Trophoblast cell (in vitro differentiated cells and primary cell): ENCODE results near the gene LAYN.
A peak's percentile ranks its signal among the peaks of the same experiment; 100 is the strongest.

ENCODE experiments used
- DNase-seq, 2 donors: peaks; one replicate each; pipeline ENCODE4 v3.0.0-alpha.2; 2016
- H2AFZ ChIP-seq: 2 replicates; pipeline ENCODE4 v1.6.1; 2013; ENCODE audit warnings: low read length, moderate library complexity, mild to moderate bottlenecking; ENCODE audit not compliant: insufficient read depth, poor library complexity
- H2AK5ac ChIP-seq: 2 replicates; pipeline ENCODE4 v1.6.1; 2013; ENCODE audit warnings: mild to moderate bottlenecking, low read length
- H2BK120ac ChIP-seq: 2 replicates; pipeline ENCODE4 v1.6.1; 2013; ENCODE audit warnings: low read length, mild to moderate bottlenecking, moderate library complexity; ENCODE audit not compliant: insufficient read depth, poor library complexity
- H2BK12ac ChIP-seq: 2 replicates; pipeline ENCODE4 v1.6.1; 2013; ENCODE audit warnings: mild to moderate bottlenecking, low read length, moderate library complexity
- H2BK5ac ChIP-seq: 2 replicates; pipeline ENCODE4 v1.6.1; 2013; ENCODE audit warnings: low read length, low read depth, moderate library complexity, mild to moderate bottlenecking; ENCODE audit not compliant: poor library complexity
- H3K14ac ChIP-seq: 2 replicates; pipeline ENCODE4 v1.6.1; 2013; ENCODE audit warnings: mild to moderate bottlenecking, low read length
- H3K18ac ChIP-seq: 2 replicates; pipeline ENCODE4 v1.6.1; 2013; ENCODE audit warnings: mild to moderate bottlenecking, low read length
- H3K23ac ChIP-seq: 2 replicates; pipeline ENCODE4 v1.6.1; 2013; ENCODE audit warnings: low read length
- H3K27ac ChIP-seq: 2 replicates; pipeline ENCODE4 v1.5.1; 2013; ENCODE audit warnings: low read depth, mild to moderate bottlenecking, inconsistent platforms, low read length, moderate library complexity
- H3K27me3 ChIP-seq: 2 replicates; pipeline ENCODE4 v1.6.1; 2013; ENCODE audit warnings: inconsistent platforms, mild to moderate bottlenecking, low read length, moderate library complexity; ENCODE audit not compliant: insufficient read depth
- H3K36me3 ChIP-seq, 2 experiments: 1 replicate in 1 of 2; 2 replicates in 1 of 2; pipeline ENCODE4 v1.6.1; 2013; ENCODE audit warnings: low read length in 2 of 2, mild to moderate bottlenecking in 2 of 2, moderate library complexity in 1 of 2; ENCODE audit not compliant: insufficient read depth in 2 of 2, control insufficient read depth in 1 of 2
- H3K4ac ChIP-seq: 2 replicates; pipeline ENCODE4 v1.6.1; 2013; ENCODE audit warnings: low read depth, mild to moderate bottlenecking, low read length, moderate library complexity
- H3K4me1 ChIP-seq, 2 experiments: 1 replicate in 1 of 2; 2 replicates in 1 of 2; pipeline ENCODE4 v1.6.1; 2013; ENCODE audit warnings: low read length in 2 of 2, mild to moderate bottlenecking in 2 of 2, moderate library complexity in 1 of 2; ENCODE audit not compliant: insufficient read depth in 2 of 2, control insufficient read depth in 1 of 2
- H3K4me2 ChIP-seq: 2 replicates; pipeline ENCODE4 v1.6.1; 2013; ENCODE audit warnings: inconsistent platforms, mild to moderate bottlenecking, low read length, moderate library complexity
- H3K4me3 ChIP-seq: 2 replicates; pipeline ENCODE4 v1.5.1; 2013; ENCODE audit warnings: mild to moderate bottlenecking, low read depth, low read length, inconsistent platforms
- H3K79me1 ChIP-seq: one replicate; pipeline ENCODE4 v1.6.1; 2013; ENCODE audit warnings: low read length
- H3K79me2 ChIP-seq: 2 replicates; pipeline ENCODE4 v1.6.1; 2013; ENCODE audit warnings: low read length, mild to moderate bottlenecking; ENCODE audit not compliant: control insufficient read depth, insufficient read depth, poor library complexity
- H3K9ac ChIP-seq: 2 replicates; pipeline ENCODE4 v1.6.1; 2013; ENCODE audit warnings: mild to moderate bottlenecking, low read length
- H3K9me3 ChIP-seq: 2 replicates; pipeline ENCODE4 v1.6.1; 2013; ENCODE audit warnings: low read depth, mild to moderate bottlenecking, control low read depth, inconsistent platforms, low read length; ENCODE audit not compliant: insufficient read depth
- H4K12ac ChIP-seq: 2 replicates; pipeline ENCODE4 v1.6.1; 2013; ENCODE audit warnings: low read depth, mild to moderate bottlenecking, low read length, moderate library complexity
- H4K8ac ChIP-seq: 2 replicates; pipeline ENCODE4 v1.6.1; 2013; ENCODE audit warnings: low read depth, mild to moderate bottlenecking, low read length, moderate library complexity
- H4K91ac ChIP-seq: one replicate; pipeline ENCODE4 v1.6.1; 2013; ENCODE audit warnings: low read depth, mild to moderate bottlenecking, low read length, moderate library complexity
- WGBS: extraction: QIAGEN DNeasy Blood & Tissue Kit; methylation state at CpG from one replicate; pipeline ENCODE4 v1.1.7; 2013; ENCODE audit warnings: missing lambda C conversion rate; ENCODE audit not compliant: insufficient read length, insufficient coverage; ENCODE audit errors: extremely low coverage; 5-methylcytosine and 5-hydroxymethylcytosine counted together

Gene LAYN

DNA sequence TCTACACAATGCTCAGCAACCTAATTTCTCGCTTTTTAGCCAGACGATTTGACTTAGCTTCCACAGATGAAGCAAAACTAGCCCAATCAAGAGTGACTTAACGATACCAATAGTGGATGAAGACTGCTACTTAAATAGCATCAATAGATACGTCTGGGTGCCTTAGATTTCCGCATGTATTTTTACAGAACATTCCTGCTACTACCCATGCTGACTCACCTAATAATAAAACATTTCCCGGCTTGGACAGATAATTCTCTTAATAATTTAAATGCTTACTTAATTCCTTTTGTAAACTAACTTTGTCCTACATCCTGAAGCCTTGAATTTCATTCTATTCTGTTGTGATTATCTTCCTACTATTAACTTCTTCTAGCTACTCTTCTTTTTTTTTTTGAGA is 5.2 kb upstream of the LAYN start:
- H3K23ac ChIP-seq, result no peak overlapping the region
- H4K12ac ChIP-seq, result no peak overlapping the region
- peaks cover 14% of the 10 kb centered on the region for H3K79me1 ChIP-seq
- no peak overlapping the region for H3K4ac ChIP-seq
- no peak overlapping the region for H3K4me3 ChIP-seq
- H3K4me2 ChIP-seq, result no peak overlapping the region
- H4K8ac ChIP-seq, result no peak overlapping the region
- no peak for DNase-seq
- no peak overlapping the region for H4K91ac ChIP-seq
- H2BK12ac ChIP-seq, result no peak overlapping the region
- no peak overlapping the region for H2BK5ac ChIP-seq
- no peak overlapping the region for H3K9ac ChIP-seq
- H2AK5ac ChIP-seq, result no peak overlapping the region
- peaks cover 16 to 17% of the 10 kb centered on the region in 2 experiments for H3K4me1 ChIP-seq
- no peaks in the 10 kb centered on the region for H3K27me3 ChIP-seq
- H3K18ac ChIP-seq, result no peak overlapping the region
- no peak overlapping the region for H3K14ac ChIP-seq
- H3K27ac ChIP-seq, result no peak overlapping the region
- H2BK120ac ChIP-seq, result no peak overlapping the region
- no peaks in the 10 kb centered on the region for H3K36me3 ChIP-seq
- H3K79me2 ChIP-seq, result no peaks in the 10 kb centered on the region
- WGBS, result no CpG with 5 or more reads among the region's 6 CpGs
- H2AFZ ChIP-seq, result no peak overlapping the region
- no peaks in the 10 kb centered on the region for H3K9me3 ChIP-seq

- no peaks in the 10 kb centered on the region for H3K36me3 ChIP-seq
- no peak overlapping the region for H4K12ac ChIP-seq
- no peaks in the 10 kb centered on the region for H3K9me3 ChIP-seq
- H3K27ac ChIP-seq, result no peak overlapping the region
- H3K23ac ChIP-seq, result no peak overlapping the region
- H3K79me2 ChIP-seq, result peaks cover 8% of the 10 kb centered on the region
- WGBS, result no CpG with 5 or more reads among the region's 3 CpGs
- H3K4me3 ChIP-seq, result no peak overlapping the region
- no peak overlapping the region for H2AK5ac ChIP-seq
- H3K9ac ChIP-seq, result no peak overlapping the region
- H3K79me1 ChIP-seq, result peaks cover 19% of the 10 kb centered on the region
- no peak overlapping the region for H3K18ac ChIP-seq
- no peak overlapping the region for H3K4me2 ChIP-seq
- no peak overlapping the region for H4K91ac ChIP-seq
- no peak overlapping the region for H2BK5ac ChIP-seq
- peaks cover 14% of the 10 kb centered on the region in 2 experiments for H3K4me1 ChIP-seq
- H3K4ac ChIP-seq, result no peak overlapping the region
- no peak overlapping the region for H2AFZ ChIP-seq
- no peak overlapping the region for H3K14ac ChIP-seq
- DNase-seq, result no peak
- H2BK120ac ChIP-seq, result no peak overlapping the region
- no peak overlapping the region for H4K8ac ChIP-seq
- no peaks in the 10 kb centered on the region for H3K27me3 ChIP-seq
- no peak overlapping the region for H2BK12ac ChIP-seq
Measured at GRCh38 chr11:111537336-111537860, 3.1 kb upstream of the LAYN start.

- H3K9me3 ChIP-seq, result no peaks in the 10 kb centered on the region
- H4K8ac ChIP-seq, result no peak overlapping the region
- no CpG with 5 or more reads among the region's 1 CpG for WGBS
Measured at GRCh38 chr11:111538407-111539114, 2.0 kb upstream of the LAYN start.

GRCh38 chr11:111539426-111540113 is 950 bp upstream of the LAYN start:
- H2BK5ac ChIP-seq, result no peak overlapping the region
- no peak overlapping the region for H3K4me3 ChIP-seq
- peak overlapping the region; percentile 69 for H3K18ac ChIP-seq
- H2AK5ac ChIP-seq, result no peak overlapping the region
- peak overlapping the region; percentile 70 for H3K14ac ChIP-seq
- H3K4me1 ChIP-seq, result peaks cover 12 to 14% of the 10 kb centered on the region in 2 experiments
- H3K79me1 ChIP-seq, result peaks cover 18% of the 10 kb centered on the region
- H3K79me2 ChIP-seq, result peaks cover 8% of the 10 kb centered on the region
- H3K27ac ChIP-seq, result no peak overlapping the region
- DNase-seq, result peak in 1 of 2 donors; percentile 54
- H3K23ac ChIP-seq, result no peak overlapping the region
- peak overlapping the region; percentile 38 for H2AFZ ChIP-seq
- no peak overlapping the region for H3K4ac ChIP-seq
- H3K4me2 ChIP-seq, result peak overlapping the region; percentile 63
- peak overlapping the region; percentile 38 for H4K91ac ChIP-seq
- H2BK12ac ChIP-seq, result no peak overlapping the region
- no CpG with 5 or more reads among the region's 9 CpGs for WGBS
- no peak overlapping the region for H4K12ac ChIP-seq
- peak overlapping the region; percentile 2 for H4K8ac ChIP-seq
- H3K9ac ChIP-seq, result no peak overlapping the region
- no peaks in the 10 kb centered on the region for H3K9me3 ChIP-seq
- peaks cover 9 to 13% of the 10 kb centered on the region in 2 experiments for H3K36me3 ChIP-seq
- no peaks in the 10 kb centered on the region for H3K27me3 ChIP-seq
- peak overlapping the region; percentile 57 for H2BK120ac ChIP-seq

More at GRCh38 chr11:111538407-111539114, 2.0 kb upstream of the LAYN start:
- no peak overlapping the region for H3K27ac ChIP-seq
- H3K27me3 ChIP-seq, result no peaks in the 10 kb centered on the region
- no peak overlapping the region for H3K14ac ChIP-seq
- peaks cover 8% of the 10 kb centered on the region for H3K79me2 ChIP-seq
- peaks cover 2 to 3% of the 10 kb centered on the region in 2 experiments for H3K36me3 ChIP-seq
- no peak overlapping the region for H3K4ac ChIP-seq
- no peak overlapping the region for H3K4me3 ChIP-seq
- no peak overlapping the region for H2BK5ac ChIP-seq
- peaks cover 18% of the 10 kb centered on the region for H3K79me1 ChIP-seq
- no peak overlapping the region for H3K23ac ChIP-seq
- H3K4me2 ChIP-seq, result no peak overlapping the region
- H2BK120ac ChIP-seq, result no peak overlapping the region
- H4K91ac ChIP-seq, result no peak overlapping the region
- DNase-seq, result peak; percentile 56 to 92
- H3K9ac ChIP-seq, result no peak overlapping the region
- H2BK12ac ChIP-seq, result no peak overlapping the region
- H3K4me1 ChIP-seq, result peaks cover 12 to 14% of the 10 kb centered on the region in 2 experiments
- H2AK5ac ChIP-seq, result no peak overlapping the region
- H4K12ac ChIP-seq, result no peak overlapping the region
- H2AFZ ChIP-seq, result no peak overlapping the region
- H3K18ac ChIP-seq, result no peak overlapping the region
